ENCODE measurements around the gene RAB1B.
A peak's percentile ranks its signal among the peaks of the same experiment; 100 is the strongest.

RAB1B gene

DNA sequence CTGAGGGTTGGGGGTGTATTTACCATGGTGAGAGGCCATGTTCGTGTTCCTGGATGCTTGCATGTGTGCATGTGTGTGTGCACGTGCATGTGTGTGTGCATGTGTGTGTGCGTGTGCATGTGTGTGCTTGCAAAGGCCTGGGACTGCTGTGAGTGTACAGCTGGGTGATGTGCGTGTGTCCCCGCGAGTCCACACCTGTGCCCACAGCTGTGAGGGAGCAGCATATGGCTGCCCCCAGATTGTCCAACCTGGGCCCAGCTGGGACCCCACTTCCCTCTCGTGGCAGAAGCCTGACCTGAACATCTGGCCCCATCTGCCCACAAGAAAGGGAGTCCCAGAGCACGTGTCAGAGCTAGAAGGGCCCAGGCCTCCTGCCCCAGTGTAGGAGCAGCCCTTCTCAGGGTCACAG lies 56.8 kb downstream of the RAB1B start:
- DNase-seq, result no peak

DNA sequence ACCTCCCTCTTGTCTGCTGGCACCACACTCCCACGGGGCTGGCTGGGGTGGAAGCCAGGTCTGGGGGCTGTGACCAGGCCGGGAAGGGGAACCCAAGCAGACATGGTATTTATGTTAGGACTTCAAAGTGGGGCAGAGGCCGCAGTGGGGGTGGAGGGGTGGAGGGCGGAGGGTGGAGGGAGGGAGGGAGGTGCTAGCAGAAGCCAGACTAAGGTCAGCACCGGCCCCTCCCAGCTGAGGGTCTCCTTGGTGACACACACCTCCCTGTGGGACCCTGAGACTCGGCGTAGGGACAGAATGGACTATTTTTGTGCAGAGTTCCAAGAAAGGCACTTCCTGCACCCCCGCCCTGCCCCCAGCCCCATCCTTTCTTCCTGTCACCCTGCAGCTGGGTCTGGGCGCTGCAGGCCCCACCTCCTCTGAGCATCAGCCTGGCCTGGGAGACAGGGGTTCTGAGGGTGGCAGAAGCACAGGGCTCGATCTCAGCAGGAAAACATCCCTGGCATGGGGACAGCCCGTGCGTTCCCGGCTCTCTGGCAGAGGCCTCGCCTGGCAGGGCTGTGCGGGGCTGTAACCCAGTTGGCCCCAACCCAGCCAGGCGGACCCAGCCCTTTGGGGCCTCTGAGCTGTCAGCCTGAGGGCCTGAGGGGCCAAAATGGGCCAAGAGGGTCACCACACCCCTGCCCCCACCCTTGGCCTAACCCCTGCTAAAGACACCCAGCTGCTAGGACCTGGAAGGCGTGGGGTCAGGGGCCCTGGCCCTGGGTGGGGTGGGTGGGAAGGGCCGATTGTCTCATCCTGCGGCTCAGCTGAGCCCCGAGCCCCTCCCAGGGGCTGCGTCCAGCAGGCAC lies 58.0 kb downstream of the RAB1B start:
- peak; percentile 57 for DNase-seq

Measured in CD4-positive, alpha-beta T cell treated with Interleukin-15 for 1 hour (primary cell).